Left kidney (tissue), 8 donors: Measurements from ENCODE around the gene LSM8. TPM values are rescaled to one million over a fixed set of nuclear protein-coding genes. Genes with fewer than 3 reads are reported as not detected.
"Not testable (repeated sequence)": the region's sequence is repeated elsewhere in the genome, so short reads cannot be mapped to it uniquely, and the experiment has no call there.

Source experiments
- DNase-seq: peaks from one replicate; pipeline ENCODE4 v3.0.0-alpha.2; 2013
- long read RNA-seq, 8 donors: transcript quantifications; one replicate each; lab custom pipeline, GENCODE V29; 2026
- polyA plus RNA-seq: library from polyadenylated mRNA; unstranded; fragments of 120-200 nt; gene quantifications from one replicate; pipeline ENCODE4 v1.2.1, GENCODE V29; 2013; ENCODE audit not compliant: insufficient read length

Gene LSM8
- 73.7 TPM for polyA plus RNA-seq
- long read RNA-seq, donor 1, full-length matches to known transcripts: 47 of 59 reads
- long read RNA-seq, donor 1, partial matches to known transcripts: 12 of 59 reads
- long read RNA-seq, donor 1, other reads (novel, unspliced or antisense): 0 of 59 reads
- long read RNA-seq, donor 2, full-length matches to known transcripts: 30 of 30 reads
- long read RNA-seq, donor 2, partial matches to known transcripts: 0 of 30 reads
- long read RNA-seq, donor 2, other reads (novel, unspliced or antisense): 0 of 30 reads
- long read RNA-seq, donor 3, full-length matches to known transcripts: 32 of 32 reads
- long read RNA-seq, donor 3, partial matches to known transcripts: 0 of 32 reads
- long read RNA-seq, donor 3, other reads (novel, unspliced or antisense): 0 of 32 reads
- long read RNA-seq, donor 4, transcript LSM8-201 (4 exons, 1,305 nt): major isoform, 5 of 5 reads
- long read RNA-seq, donor 4, partial matches to known transcripts: 0 of 5 reads
- long read RNA-seq, donor 4, other reads (novel, unspliced or antisense): 0 of 5 reads
- long read RNA-seq, donor 5, full-length matches to known transcripts: 112 of 112 reads
- long read RNA-seq, donor 5, partial matches to known transcripts: 0 of 112 reads
- long read RNA-seq, donor 5, other reads (novel, unspliced or antisense): 0 of 112 reads
- long read RNA-seq, donor 6, transcript LSM8-201 (4 exons, 1,305 nt): major isoform, 49 of 67 reads
- long read RNA-seq, donor 6, partial matches to known transcripts: 14 of 67 reads
- long read RNA-seq, donor 6, other reads (novel, unspliced or antisense): 0 of 67 reads
- long read RNA-seq, donor 7, full-length matches to known transcripts: 79 of 79 reads
- long read RNA-seq, donor 7, partial matches to known transcripts: 0 of 79 reads
- long read RNA-seq, donor 7, other reads (novel, unspliced or antisense): 0 of 79 reads
- long read RNA-seq, donor 8, full-length matches to known transcripts: 24 of 24 reads
- long read RNA-seq, donor 8, partial matches to known transcripts: 0 of 24 reads
- long read RNA-seq, donor 8, other reads (novel, unspliced or antisense): 0 of 24 reads

GRCh38 chr7:118183786-118184564 lies at the start of gene LSM8:
TSS of gene LSM8 (plus strand) at chr7:118184164. CDS start at chr7:118184224, 60 bp downstream.
- peak; percentile 99 for DNase-seq

- not testable (repeated sequence) for DNase-seq
Observed at GRCh38 chr7:118134420-118134819, 49.5 kb upstream of the LSM8 start.

GRCh38 chr7:118140468-118140867 lies 43.5 kb upstream of the LSM8 start:
- no peak for DNase-seq

GRCh38 chr7:118142012-118142411 lies 42.0 kb upstream of the LSM8 start:
- DNase-seq: no peak

GRCh38 chr7:118148930-118149329 lies 35.0 kb upstream of the LSM8 start:
- no peak for DNase-seq

- DNase-seq: no peak
Observed at GRCh38 chr7:118149394-118149793, 34.6 kb upstream of the LSM8 start.

GRCh38 chr7:118151671-118152070 lies 32.3 kb upstream of the LSM8 start:
- no peak for DNase-seq

- no peak for DNase-seq
Observed at GRCh38 chr7:118152149-118152548, 31.8 kb upstream of the LSM8 start.

- DNase-seq: no peak
Observed at GRCh38 chr7:118152654-118153053, 31.3 kb upstream of the LSM8 start.

- DNase-seq: no peak
Observed at GRCh38 chr7:118153551-118154177, 30.3 kb upstream of the LSM8 start.

- DNase-seq: no peak
Observed at GRCh38 chr7:118158766-118159165, 25.2 kb upstream of the LSM8 start.

- no peak for DNase-seq
Observed at GRCh38 chr7:118169146-118169545, 14.8 kb upstream of the LSM8 start.

- no peak for DNase-seq
Observed at GRCh38 chr7:118175740-118176139, 8.2 kb upstream of the LSM8 start.

- DNase-seq: no peak
Observed at GRCh38 chr7:118179191-118179590, 4.8 kb upstream of the LSM8 start.

- peak; percentile 12 for DNase-seq
Observed at GRCh38 chr7:118182593-118183427, 1.2 kb upstream of the LSM8 start.

GRCh38 chr7:118183428-118183785 lies 557 bp upstream of the LSM8 start:
- DNase-seq: no peak

- no peak for DNase-seq
Observed at GRCh38 chr7:118184565-118184940, 589 bp downstream of the LSM8 start.

GRCh38 chr7:118185163-118185860 lies 1.3 kb downstream of the LSM8 start:
- DNase-seq: no peak

- DNase-seq: no peak
Observed at GRCh38 chr7:118186501-118186900, 2.5 kb downstream of the LSM8 start.

- no peak for DNase-seq
Observed at GRCh38 chr7:118194571-118194970, 10.6 kb downstream of the LSM8 start.
